ENCODE measurements around the gene HRCT1. TPM values are rescaled to one million over a fixed set of nuclear protein-coding genes. Genes with fewer than 3 reads are reported as not detected.

The HRCT1 gene
- total RNA-seq, 1 experiment from 2014 or later = 0.32 TPM

DNA sequence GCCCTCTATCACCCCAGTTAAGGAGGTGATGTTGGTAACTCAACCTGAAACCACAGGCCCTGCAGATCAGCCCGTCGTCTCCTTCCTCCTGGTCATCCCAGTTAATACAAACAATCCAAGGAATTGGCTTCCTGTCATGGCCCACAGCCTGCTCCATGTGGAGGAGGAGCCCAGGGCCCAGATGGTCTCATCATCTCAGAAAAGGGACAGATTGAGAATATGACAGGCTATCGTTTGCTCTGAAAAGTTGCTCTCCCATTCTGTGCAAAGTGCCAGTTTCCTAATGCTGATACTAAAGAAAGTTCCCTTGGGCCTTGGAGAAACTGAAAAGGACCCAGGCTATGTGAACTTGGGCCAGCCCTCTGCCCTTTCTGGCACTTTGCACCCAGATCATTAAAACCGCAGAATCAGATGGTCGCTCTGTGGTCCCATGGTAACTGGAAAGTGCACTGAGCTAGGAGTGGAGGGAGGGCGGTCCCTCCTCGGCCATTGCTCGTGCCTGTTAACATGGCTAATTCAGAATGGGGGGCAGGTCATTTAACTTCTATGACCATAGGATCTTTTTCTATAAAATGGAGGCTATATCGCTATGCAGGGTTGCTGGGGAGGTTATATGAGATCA, 2.6 kb downstream of the HRCT1 start:
- peak overlapping the region; percentile 78 for H3K4me2 ChIP-seq (ENCODE audit: low read length)
- H3K9me2 ChIP-seq (ENCODE audit: insufficient read depth) = no peaks in the 10 kb centered on the region
- H3K9ac ChIP-seq (ENCODE audit: low read length) = peak overlapping the region; percentile 49
- H3K36me3 ChIP-seq (ENCODE audit: control insufficient read depth in 1 of 2, insufficient read depth in 2 of 2, low read length in 2 of 2) = no peaks in the 10 kb centered on the region
- no peaks in the 10 kb centered on the region for H3K9me3 ChIP-seq (ENCODE audit: control insufficient read depth in 1 of 2, insufficient read depth in 1 of 2, low read depth in 1 of 2, low read length in 2 of 2)
- ChIA-PET CTCF (no interaction called here), RAD21 (ENCODE audit: low non-redundant PET in 1 of 2, low total read pairs in 2 of 2, uncharacterized antibody in 2 of 2, unreplicated experiment in 2 of 2) (no interaction called here), POLR2A (no interaction called here)
- TF ChIP-seq, protein P1, sequence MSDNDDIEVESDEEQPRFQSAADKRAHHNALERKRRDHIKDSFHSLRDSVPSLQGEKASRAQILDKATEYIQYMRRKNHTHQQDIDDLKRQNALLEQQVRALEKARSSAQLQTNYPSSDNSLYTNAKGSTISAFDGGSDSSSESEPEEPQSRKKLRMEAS (IDR thresholded peaks at IDR 0.05) = no peak
- TF ChIP-seq CBX3 (IDR thresholded peaks at IDR 0.05; ENCODE audit: low read depth) (no peak), ZNF274 (IDR thresholded peaks at IDR 0.05; ENCODE audit: low read depth, low read length) (no peak), RAD21 (IDR thresholded peaks at IDR 0.05; ENCODE audit: low read depth) (no peak), ZFX (IDR thresholded peaks at IDR 0.05) (no peak), POLR2A (IDR thresholded peaks at IDR 0.05; ENCODE audit: borderline replicate concordance, extremely low read depth, insufficient read depth, insufficient read length) (no peak)
- peak overlapping the region; percentile 76 for H3K27ac ChIP-seq (ENCODE audit: low read depth, low read length)
- no peaks in the 10 kb centered on the region for H3K79me2 ChIP-seq (ENCODE audit: insufficient read depth, low read length)
- intact Hi-C loops (cut with micrococcal nuclease) = no loop called here
- ATAC-seq (peak; percentile 6), DNase-seq (ENCODE audit: low read depth, low spot score) (no peak)
- H3K27me3 ChIP-seq (ENCODE audit: insufficient read depth, low read length) = no peaks in the 10 kb centered on the region
- peak overlapping the region; percentile 25 to 47 for H3K4me3 ChIP-seq (replicated peaks in 1 of 2; ENCODE audit: low read depth in 1 of 2, low read length in 2 of 2)
- peak overlapping the region; percentile 72 for H2AFZ ChIP-seq (ENCODE audit: low read depth, low read length, poor library complexity, severe bottlenecking)
- H4K20me1 ChIP-seq (ENCODE audit: insufficient read depth) = no peaks in the 10 kb centered on the region
- BruUV-seq (replicated peaks) = no TSS peak
- H3K4me1 ChIP-seq (ENCODE audit: control insufficient read depth in 1 of 2, insufficient read depth in 2 of 2, low read length in 2 of 2) = peaks cover 47 to 68% of the 10 kb centered on the region in 2 experiments

GRCh38 chr9:35909274-35909673, 3.3 kb downstream of the HRCT1 start, which contains the start of gene SPAAR:
Gene SPAAR, plus strand, starts transcription at chr9:35909490. Its CDS starts 974 bp downstream, at chr9:35910464.
- H2AFZ ChIP-seq (ENCODE audit: low read depth, low read length, poor library complexity, severe bottlenecking) = peak within 1 kb of the TSS; percentile 72
- peaks cover 47 to 69% of the 10 kb centered on the region in 2 experiments for H3K4me1 ChIP-seq (ENCODE audit: control insufficient read depth in 1 of 2, insufficient read depth in 2 of 2, low read length in 2 of 2)
- POLR2A ChIA-PET = no interaction called here
- H3K36me3 ChIP-seq (ENCODE audit: control insufficient read depth in 1 of 2, insufficient read depth in 2 of 2, low read length in 2 of 2) = no peaks in the 10 kb centered on the region
- H3K9me3 ChIP-seq (ENCODE audit: control insufficient read depth in 1 of 2, insufficient read depth in 1 of 2, low read depth in 1 of 2, low read length in 2 of 2) = no peaks in the 10 kb centered on the region
- peak within 1 kb of the TSS; percentile 49 for H3K9ac ChIP-seq (ENCODE audit: low read length)
- CTCF ChIA-PET = no interaction called here
- H3K27ac ChIP-seq (ENCODE audit: low read depth, low read length) = peak within 1 kb of the TSS; percentile 76
- H3K27me3 ChIP-seq (ENCODE audit: insufficient read depth, low read length) = no peaks in the 10 kb centered on the region
- BruUV-seq (replicated peaks) = no TSS peak
- DNase-seq (ENCODE audit: low read depth, low spot score) = no peak
- peak within 1 kb of the TSS; percentile 78 for H3K4me2 ChIP-seq (ENCODE audit: low read length)
- H3K79me2 ChIP-seq (ENCODE audit: insufficient read depth, low read length) = no peaks in the 10 kb centered on the region
- no peaks in the 10 kb centered on the region for H4K20me1 ChIP-seq (ENCODE audit: insufficient read depth)
- H3K4me3 ChIP-seq (replicated peaks in 1 of 2; ENCODE audit: low read depth in 1 of 2, low read length in 2 of 2) = peak within 1 kb of the TSS; percentile 25 to 47
- RAD21 ChIA-PET (ENCODE audit: low non-redundant PET in 1 of 2, low total read pairs in 2 of 2, uncharacterized antibody in 2 of 2, unreplicated experiment in 2 of 2) = no interaction called here
- intact Hi-C loops (cut with micrococcal nuclease) = no loop called here
- no peak for TF ChIP-seq FOSL1 (IDR thresholded peaks at IDR 0.05; ENCODE audit: low read depth)
- ATAC-seq = no peak
- no peaks in the 10 kb centered on the region for H3K9me2 ChIP-seq (ENCODE audit: insufficient read depth)

All from HCT116 (cell line).